ENCODE data around the gene CERS2.

CERS2 gene

DNA sequence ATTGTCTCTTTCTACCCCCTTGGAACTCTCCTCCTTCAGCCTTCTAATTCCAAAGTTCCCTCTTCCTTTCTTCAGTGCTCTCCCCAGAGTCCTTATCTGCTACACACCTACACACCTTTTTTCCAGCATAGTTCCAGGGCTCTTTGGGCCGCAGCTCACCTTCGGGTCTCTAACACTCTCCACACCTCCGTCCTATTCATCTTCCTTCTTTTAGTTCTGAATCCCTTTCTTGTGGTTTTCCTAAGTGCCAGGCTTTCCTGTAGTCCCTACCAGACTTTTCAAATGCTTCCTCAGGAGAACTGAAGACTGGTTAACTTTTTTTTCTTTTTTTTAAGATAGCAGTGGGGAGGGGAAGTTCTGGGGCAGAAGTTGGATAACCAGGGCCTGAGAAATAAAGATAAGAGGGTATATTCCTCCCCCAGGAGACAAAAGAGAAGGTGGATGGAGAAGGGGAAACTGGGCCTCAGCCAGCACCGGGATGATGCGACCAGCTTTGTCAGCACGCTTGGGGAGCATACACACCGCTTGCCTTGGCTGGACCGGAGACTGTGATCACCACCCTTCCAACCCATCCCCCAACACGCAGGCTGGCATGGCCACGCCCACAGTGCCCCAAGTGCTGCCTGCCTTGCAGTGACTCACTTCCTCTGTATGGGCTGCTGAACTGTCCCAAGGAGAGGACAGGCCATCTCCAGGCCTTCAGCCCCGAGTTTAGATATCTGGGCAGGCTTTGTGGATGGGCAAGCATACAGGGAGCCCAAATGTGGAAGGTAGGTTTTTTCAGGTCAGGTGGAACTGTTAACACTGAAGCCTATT is 2.5 kb upstream of the CERS2 start (continued):
- no peak for TF ChIP-seq ZNF48 (tag by site-specific recombination; IDR thresholded peaks at IDR 0.05)
- no peak for TF ChIP-seq ZNF221 (tag by site-specific recombination; IDR thresholded peaks at IDR 0.05; ENCODE audit: borderline replicate concordance)
- no peak for TF ChIP-seq ZNF16 (tag by site-specific recombination; IDR thresholded peaks at IDR 0.05; ENCODE audit: low read depth)
- TF ChIP-seq ZNF404 (tag by site-specific recombination; IDR thresholded peaks at IDR 0.05): no peak
- TF ChIP-seq, protein P1, sequence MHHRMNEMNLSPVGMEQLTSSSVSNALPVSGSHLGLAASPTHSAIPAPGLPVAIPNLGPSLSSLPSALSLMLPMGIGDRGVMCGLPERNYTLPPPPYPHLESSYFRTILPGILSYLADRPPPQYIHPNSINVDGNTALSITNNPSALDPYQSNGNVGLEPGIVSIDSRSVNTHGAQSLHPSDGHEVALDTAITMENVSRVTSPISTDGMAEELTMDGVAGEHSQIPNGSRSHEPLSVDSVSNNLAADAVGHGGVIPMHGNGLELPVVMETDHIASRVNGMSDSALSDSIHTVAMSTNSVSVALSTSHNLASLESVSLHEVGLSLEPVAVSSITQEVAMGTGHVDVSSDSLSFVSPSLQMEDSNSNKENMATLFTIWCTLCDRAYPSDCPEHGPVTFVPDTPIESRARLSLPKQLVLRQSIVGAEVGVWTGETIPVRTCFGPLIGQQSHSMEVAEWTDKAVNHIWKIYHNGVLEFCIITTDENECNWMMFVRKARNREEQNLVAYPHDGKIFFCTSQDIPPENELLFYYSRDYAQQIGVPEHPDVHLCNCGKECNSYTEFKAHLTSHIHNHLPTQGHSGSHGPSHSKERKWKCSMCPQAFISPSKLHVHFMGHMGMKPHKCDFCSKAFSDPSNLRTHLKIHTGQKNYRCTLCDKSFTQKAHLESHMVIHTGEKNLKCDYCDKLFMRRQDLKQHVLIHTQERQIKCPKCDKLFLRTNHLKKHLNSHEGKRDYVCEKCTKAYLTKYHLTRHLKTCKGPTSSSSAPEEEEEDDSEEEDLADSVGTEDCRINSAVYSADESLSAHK (tag by site-specific recombination; IDR thresholded peaks at IDR 0.05): no peak
- TF ChIP-seq ZSCAN30 (tag by site-specific recombination; IDR thresholded peaks at IDR 0.05): no peak
- TF ChIP-seq, protein P2, sequence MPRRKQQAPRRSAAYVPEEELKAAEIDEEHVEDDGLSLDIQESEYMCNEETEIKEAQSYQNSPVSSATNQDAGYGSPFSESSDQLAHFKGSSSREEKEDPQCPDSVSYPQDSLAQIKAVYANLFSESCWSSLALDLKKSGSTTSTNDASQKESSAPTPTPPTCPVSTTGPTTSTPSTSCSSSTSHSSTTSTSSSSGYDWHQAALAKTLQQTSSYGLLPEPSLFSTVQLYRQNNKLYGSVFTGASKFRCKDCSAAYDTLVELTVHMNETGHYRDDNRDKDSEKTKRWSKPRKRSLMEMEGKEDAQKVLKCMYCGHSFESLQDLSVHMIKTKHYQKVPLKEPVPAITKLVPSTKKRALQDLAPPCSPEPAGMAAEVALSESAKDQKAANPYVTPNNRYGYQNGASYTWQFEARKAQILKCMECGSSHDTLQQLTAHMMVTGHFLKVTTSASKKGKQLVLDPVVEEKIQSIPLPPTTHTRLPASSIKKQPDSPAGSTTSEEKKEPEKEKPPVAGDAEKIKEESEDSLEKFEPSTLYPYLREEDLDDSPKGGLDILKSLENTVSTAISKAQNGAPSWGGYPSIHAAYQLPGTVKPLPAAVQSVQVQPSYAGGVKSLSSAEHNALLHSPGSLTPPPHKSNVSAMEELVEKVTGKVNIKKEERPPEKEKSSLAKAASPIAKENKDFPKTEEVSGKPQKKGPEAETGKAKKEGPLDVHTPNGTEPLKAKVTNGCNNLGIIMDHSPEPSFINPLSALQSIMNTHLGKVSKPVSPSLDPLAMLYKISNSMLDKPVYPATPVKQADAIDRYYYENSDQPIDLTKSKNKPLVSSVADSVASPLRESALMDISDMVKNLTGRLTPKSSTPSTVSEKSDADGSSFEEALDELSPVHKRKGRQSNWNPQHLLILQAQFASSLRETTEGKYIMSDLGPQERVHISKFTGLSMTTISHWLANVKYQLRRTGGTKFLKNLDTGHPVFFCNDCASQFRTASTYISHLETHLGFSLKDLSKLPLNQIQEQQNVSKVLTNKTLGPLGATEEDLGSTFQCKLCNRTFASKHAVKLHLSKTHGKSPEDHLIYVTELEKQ (tag by site-specific recombination; IDR thresholded peaks at IDR 0.05; ENCODE audit: borderline replicate concordance): no peak
- TF ChIP-seq ZNF768 (tag by site-specific recombination; IDR thresholded peaks at IDR 0.05): no peak
- no peak for TF ChIP-seq ZNF670 (tag by site-specific recombination; IDR thresholded peaks at IDR 0.05; ENCODE audit: low read depth)
- TF ChIP-seq, protein P3, sequence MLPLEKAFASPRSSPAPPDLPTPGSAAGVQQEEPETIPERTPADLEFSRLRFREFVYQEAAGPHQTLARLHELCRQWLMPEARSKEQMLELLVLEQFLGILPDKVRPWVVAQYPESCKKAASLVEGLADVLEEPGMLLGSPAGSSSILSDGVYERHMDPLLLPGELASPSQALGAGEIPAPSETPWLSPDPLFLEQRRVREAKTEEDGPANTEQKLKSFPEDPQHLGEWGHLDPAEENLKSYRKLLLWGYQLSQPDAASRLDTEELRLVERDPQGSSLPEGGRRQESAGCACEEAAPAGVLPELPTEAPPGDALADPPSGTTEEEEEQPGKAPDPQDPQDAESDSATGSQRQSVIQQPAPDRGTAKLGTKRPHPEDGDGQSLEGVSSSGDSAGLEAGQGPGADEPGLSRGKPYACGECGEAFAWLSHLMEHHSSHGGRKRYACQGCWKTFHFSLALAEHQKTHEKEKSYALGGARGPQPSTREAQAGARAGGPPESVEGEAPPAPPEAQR (tag by site-specific recombination; IDR thresholded peaks at IDR 0.05): no peak
- no peak for TF ChIP-seq ZNF138 (tag by site-specific recombination; IDR thresholded peaks at IDR 0.05; ENCODE audit: borderline replicate concordance)
- TF ChIP-seq ZNF140 (tag by site-specific recombination; IDR thresholded peaks at IDR 0.05): no peak
- TF ChIP-seq ZNF37A (tag by site-specific recombination; IDR thresholded peaks at IDR 0.05): no peak
- TF ChIP-seq ZNF248 (tag by site-specific recombination; IDR thresholded peaks at IDR 0.05): no peak
- TF ChIP-seq ZIC2 (tag by site-specific recombination; IDR thresholded peaks at IDR 0.05): no peak
- peak; percentile 57; the same call in 1 of the 2 replicates for TF ChIP-seq ZXDB (tag by site-specific recombination; IDR thresholded peaks at IDR 0.05)
- no peak for TF ChIP-seq SCRT1 (tag by site-specific recombination; IDR thresholded peaks at IDR 0.05; ENCODE audit: borderline replicate concordance)
- no peak for TF ChIP-seq ZNF544 (tag by site-specific recombination; IDR thresholded peaks at IDR 0.05)
- TF ChIP-seq, protein P4, sequence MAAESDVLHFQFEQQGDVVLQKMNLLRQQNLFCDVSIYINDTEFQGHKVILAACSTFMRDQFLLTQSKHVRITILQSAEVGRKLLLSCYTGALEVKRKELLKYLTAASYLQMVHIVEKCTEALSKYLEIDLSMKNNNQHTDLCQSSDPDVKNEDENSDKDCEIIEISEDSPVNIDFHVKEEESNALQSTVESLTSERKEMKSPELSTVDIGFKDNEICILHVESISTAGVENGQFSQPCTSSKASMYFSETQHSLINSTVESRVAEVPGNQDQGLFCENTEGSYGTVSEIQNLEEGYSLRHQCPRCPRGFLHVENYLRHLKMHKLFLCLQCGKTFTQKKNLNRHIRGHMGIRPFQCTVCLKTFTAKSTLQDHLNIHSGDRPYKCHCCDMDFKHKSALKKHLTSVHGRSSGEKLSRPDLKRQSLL (tag by site-specific recombination; IDR thresholded peaks at IDR 0.05): no peak
- TF ChIP-seq, protein P5, sequence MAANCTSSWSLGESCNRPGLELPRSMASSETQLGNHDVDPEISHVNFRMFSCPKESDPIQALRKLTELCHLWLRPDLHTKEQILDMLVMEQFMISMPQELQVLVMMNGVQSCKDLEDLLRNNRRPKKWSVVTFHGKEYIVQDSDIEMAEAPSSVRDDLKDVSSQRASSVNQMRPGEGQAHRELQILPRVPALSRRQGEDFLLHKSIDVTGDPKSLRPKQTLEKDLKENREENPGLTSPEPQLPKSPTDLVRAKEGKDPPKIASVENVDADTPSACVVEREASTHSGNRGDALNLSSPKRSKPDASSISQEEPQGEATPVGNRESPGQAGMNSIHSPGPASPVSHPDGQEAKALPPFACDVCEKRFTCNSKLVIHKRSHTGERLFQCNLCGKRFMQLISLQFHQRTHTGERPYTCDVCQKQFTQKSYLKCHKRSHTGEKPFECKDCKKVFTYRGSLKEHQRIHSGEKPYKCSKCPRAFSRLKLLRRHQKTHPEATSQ (tag by site-specific recombination; IDR thresholded peaks at IDR 0.05): no peak
- no peak for TF ChIP-seq ZNF791 (tag by site-specific recombination; IDR thresholded peaks at IDR 0.05)
- TF ChIP-seq ZNF701 (tag by site-specific recombination; IDR thresholded peaks at IDR 0.05): no peak
- TF ChIP-seq, protein P6, sequence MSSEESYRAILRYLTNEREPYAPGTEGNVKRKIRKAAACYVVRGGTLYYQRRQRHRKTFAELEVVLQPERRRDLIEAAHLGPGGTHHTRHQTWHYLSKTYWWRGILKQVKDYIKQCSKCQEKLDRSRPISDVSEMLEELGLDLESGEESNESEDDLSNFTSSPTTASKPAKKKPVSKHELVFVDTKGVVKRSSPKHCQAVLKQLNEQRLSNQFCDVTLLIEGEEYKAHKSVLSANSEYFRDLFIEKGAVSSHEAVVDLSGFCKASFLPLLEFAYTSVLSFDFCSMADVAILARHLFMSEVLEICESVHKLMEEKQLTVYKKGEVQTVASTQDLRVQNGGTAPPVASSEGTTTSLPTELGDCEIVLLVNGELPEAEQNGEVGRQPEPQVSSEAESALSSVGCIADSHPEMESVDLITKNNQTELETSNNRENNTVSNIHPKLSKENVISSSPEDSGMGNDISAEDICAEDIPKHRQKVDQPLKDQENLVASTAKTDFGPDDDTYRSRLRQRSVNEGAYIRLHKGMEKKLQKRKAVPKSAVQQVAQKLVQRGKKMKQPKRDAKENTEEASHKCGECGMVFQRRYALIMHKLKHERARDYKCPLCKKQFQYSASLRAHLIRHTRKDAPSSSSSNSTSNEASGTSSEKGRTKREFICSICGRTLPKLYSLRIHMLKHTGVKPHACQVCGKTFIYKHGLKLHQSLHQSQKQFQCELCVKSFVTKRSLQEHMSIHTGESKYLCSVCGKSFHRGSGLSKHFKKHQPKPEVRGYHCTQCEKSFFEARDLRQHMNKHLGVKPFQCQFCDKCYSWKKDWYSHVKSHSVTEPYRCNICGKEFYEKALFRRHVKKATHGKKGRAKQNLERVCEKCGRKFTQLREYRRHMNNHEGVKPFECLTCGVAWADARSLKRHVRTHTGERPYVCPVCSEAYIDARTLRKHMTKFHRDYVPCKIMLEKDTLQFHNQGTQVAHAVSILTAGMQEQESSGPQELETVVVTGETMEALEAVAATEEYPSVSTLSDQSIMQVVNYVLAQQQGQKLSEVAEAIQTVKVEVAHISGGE (tag by site-specific recombination; conservative IDR thresholded peaks at IDR 0.05; ENCODE audit: low read depth): 0 out of 2 replicates have a peak, but pooled peaks have one; percentile 13
- no peak for TF ChIP-seq ZNF155 (tag by site-specific recombination; IDR thresholded peaks at IDR 0.05)
- TF ChIP-seq ZNF843 (tag by site-specific recombination; IDR thresholded peaks at IDR 0.05): no peak
- no peak for TF ChIP-seq ZNF558 (tag by site-specific recombination; IDR thresholded peaks at IDR 0.05)
- peak; percentile 85 for TF ChIP-seq ZNF600 (tag by site-specific recombination; IDR thresholded peaks at IDR 0.05)

Measured in HEK293 (cell line).